Panc1 (cell line): Measurements from ENCODE around the gene IGIP. TPM values are rescaled to one million over a fixed set of nuclear protein-coding genes. Genes with fewer than 3 reads are reported as not detected.

Experiments
- ATAC-seq: fragments of 200-7000 bp; cut with Tn5 transposase; 2 replicates; pipeline ENCODE4 v1.9.1; 2020; ENCODE audit warnings: mild to moderate bottlenecking, moderate library complexity
- BruUV-seq: library from RNA; stranded (reverse); fragments of 400-500 nt; replicated peaks from 2 replicates; lab custom pipeline; 2021; lab: Mats Ljungman, UMichigan
- CTCF ChIA-PET: fragments of 300-600 bp; sonication (Branson Sonifier 250); formaldehyde crosslinking; loops from one replicate; lab custom pipeline; 2022; ENCODE audit warnings: antibody characterized with exemption; lab: Charles Lee
- POLR2A ChIA-PET: fragments of 300-600 bp; sonication (Branson Sonifier 250); formaldehyde crosslinking; loops from one replicate; lab custom pipeline; 2022; ENCODE audit warnings: antibody characterized with exemption; lab: Charles Lee
- DNase-seq: peaks from one replicate; pipeline ENCODE4 v3.0.0-alpha.2; 2010; ENCODE audit warnings: low read depth, low spot score
- H3K27ac ChIP-seq: 2 replicates; pipeline ENCODE4 v1.5.1; 2011; ENCODE audit warnings: mild to moderate bottlenecking, low read length, inconsistent platforms
- H3K27me3 ChIP-seq: fragments of 200-500 bp; sonication (Bioruptor generic); 2 replicates; pipeline ENCODE4 v1.6.0; 2014; ENCODE audit warnings: low read length, inconsistent platforms; ENCODE audit not compliant: control insufficient read depth, insufficient read depth
- H3K36me3 ChIP-seq: fragments of 200-500 bp; sonication (Bioruptor generic); 2 replicates; pipeline ENCODE4 v1.5.1; 2014; ENCODE audit warnings: inconsistent platforms, mild to moderate bottlenecking, low read length, moderate library complexity; ENCODE audit not compliant: control insufficient read depth, insufficient read depth
- H3K4me1 ChIP-seq: 2 replicates; pipeline ENCODE4 v1.5.1; 2011; ENCODE audit warnings: inconsistent platforms, mild to moderate bottlenecking, low read length, moderate library complexity; ENCODE audit not compliant: control insufficient read depth, insufficient read depth
- H3K4me3 ChIP-seq, 2 experiments: 2 replicates each; pipeline ENCODE4 v1.5.1; 2011 to 2012; ENCODE audit warnings: low read depth in 2 of 2, low read length in 2 of 2, mild to moderate bottlenecking in 2 of 2, inconsistent platforms in 1 of 2, moderate library complexity in 1 of 2
- H3K9me3 ChIP-seq: fragments of 200-500 bp; sonication (Bioruptor generic); 2 replicates; pipeline ENCODE4 v1.5.1; 2014; ENCODE audit warnings: low read depth, mild to moderate bottlenecking, inconsistent platforms, low read length, moderate library complexity; ENCODE audit not compliant: control insufficient read depth, insufficient read depth
- POLR2AphosphoS5 ChIP-seq: IDR thresholded peaks from 2 replicates; pipeline ENCODE4 v1.6.1; 2012; ENCODE audit warnings: mild to moderate bottlenecking, low read depth, low read length, moderate library complexity
- SIN3A ChIP-seq: IDR thresholded peaks from 2 replicates; pipeline ENCODE4 v1.6.1; 2012; ENCODE audit warnings: low read depth, mild to moderate bottlenecking, low read length, moderate library complexity, borderline replicate concordance; ENCODE audit not compliant: insufficient read depth
- TCF7L2 ChIP-seq: IDR thresholded peaks from 2 replicates; pipeline ENCODE4 v1.6.1; 2011; ENCODE audit warnings: mild to moderate bottlenecking, low read depth, low read length, inconsistent platforms
- in situ Hi-C: cut with HindIII; loops from 2 replicates; pipeline ENCODE4 v1.10.0; 2016; ENCODE audit warnings: low sequenced_read_pairs, low pct_unique_long_range_greater_than_20kb
- intact Hi-C: fragments of 100-400 bp; cut with micrococcal nuclease; formaldehyde crosslinking; loops from one replicate; pipeline ENCODE4 v1.10.0; 2022; ENCODE audit not compliant: unreplicated experiment
- total RNA-seq: library from RNA; stranded (reverse); gene quantifications from one replicate; pipeline ENCODE4 v1.2.1, GENCODE V29; 2021; ENCODE audit not compliant: unreplicated experiment
- TF ChIP-seq, protein P1 (sequence below): fragments of 450-650 bp; IDR thresholded peaks from 2 replicates; pipeline ENCODE4 v1.5.1; 2017; ENCODE audit warnings: mild to moderate bottlenecking
- TF ChIP-seq, protein P2 (sequence below), 2 experiments: IDR thresholded peaks; 2 replicates each; pipeline ENCODE4 v1.6.1; 2011 to 2012; ENCODE audit warnings: low read depth in 2 of 2, control low read depth in 1 of 2, low read length in 1 of 2, mild to moderate bottlenecking in 1 of 2, moderate library complexity in 1 of 2; ENCODE audit not compliant: insufficient read depth in 1 of 2

The IGIP gene
- total RNA-seq, 1 experiment from 2014 or later, result 7.7 TPM

DNA sequence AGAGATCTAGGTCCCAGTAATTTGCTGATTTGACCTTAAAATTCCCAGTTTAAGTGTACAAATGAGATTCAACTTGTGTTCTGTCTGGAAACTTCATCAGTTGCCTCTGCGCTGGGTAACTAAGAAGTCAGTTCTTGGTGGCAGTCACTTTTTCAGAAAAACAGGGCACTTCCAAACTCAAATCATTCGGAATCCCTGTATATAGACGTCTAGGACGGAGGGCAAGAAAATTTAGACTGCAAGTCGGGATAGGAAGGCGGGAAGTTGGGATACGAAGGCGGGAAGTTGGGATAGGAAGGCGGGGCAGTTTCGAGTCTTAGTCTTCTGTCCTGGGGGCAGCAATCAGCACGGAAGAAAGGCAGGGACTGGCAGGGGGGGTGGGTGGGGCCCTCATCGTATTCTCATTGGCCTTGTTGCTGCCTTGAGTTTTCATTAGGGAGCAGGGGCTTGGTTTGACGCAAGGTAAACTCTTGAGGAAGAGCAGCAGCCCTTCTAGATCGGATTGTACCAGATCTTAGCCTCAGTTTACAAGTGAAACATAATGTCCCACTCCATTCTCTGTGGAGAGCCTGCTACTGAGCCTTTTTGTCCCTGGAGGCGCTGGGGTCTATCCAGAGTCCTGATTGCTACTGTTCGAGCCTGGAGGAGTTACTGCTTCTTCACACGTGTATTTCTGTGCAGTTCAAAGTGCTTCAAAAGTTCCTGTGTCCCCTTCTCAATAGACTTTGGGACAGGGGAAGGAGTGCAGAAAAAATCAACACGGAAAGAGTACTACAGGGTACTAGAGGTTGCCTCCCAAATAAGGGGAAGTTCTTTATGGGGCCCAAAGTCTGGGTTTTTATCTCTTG is 14.5 kb upstream of the IGIP start:
- ATAC-seq (no peak), DNase-seq (no peak)
- H3K4me1 ChIP-seq, result peaks cover 47% of the 10 kb centered on the region
- peak overlapping the region; percentile 72 to 93 for H3K4me3 ChIP-seq
- H3K27me3 ChIP-seq, result no peaks in the 10 kb centered on the region
- in situ Hi-C loops, result no loop called here
- H3K36me3 ChIP-seq, result peaks cover 3% of the 10 kb centered on the region; the same call in 1 of the 2 replicates
- no peaks in the 10 kb centered on the region for H3K9me3 ChIP-seq
- H3K27ac ChIP-seq, result peak overlapping the region; percentile 96
- CTCF ChIA-PET, result interaction anchor here (1.0 kb wide), 1 partner anchor 35 kb away, joined by 3 read pairs; no protein-coding TSS in a partner anchor
- POLR2A ChIA-PET, result no interaction called here
- intact Hi-C loops, result loop anchor here (5.0 kb wide), 1 partner anchor 74 kb away; no protein-coding TSS in a partner anchor
- BruUV-seq, result no TSS peak
- TF ChIP-seq, protein P1, sequence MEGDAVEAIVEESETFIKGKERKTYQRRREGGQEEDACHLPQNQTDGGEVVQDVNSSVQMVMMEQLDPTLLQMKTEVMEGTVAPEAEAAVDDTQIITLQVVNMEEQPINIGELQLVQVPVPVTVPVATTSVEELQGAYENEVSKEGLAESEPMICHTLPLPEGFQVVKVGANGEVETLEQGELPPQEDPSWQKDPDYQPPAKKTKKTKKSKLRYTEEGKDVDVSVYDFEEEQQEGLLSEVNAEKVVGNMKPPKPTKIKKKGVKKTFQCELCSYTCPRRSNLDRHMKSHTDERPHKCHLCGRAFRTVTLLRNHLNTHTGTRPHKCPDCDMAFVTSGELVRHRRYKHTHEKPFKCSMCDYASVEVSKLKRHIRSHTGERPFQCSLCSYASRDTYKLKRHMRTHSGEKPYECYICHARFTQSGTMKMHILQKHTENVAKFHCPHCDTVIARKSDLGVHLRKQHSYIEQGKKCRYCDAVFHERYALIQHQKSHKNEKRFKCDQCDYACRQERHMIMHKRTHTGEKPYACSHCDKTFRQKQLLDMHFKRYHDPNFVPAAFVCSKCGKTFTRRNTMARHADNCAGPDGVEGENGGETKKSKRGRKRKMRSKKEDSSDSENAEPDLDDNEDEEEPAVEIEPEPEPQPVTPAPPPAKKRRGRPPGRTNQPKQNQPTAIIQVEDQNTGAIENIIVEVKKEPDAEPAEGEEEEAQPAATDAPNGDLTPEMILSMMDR, result no peak
- TF ChIP-seq POLR2AphosphoS5 (peak; percentile 43; the same call in 1 of the 2 replicates), TCF7L2 (no peak), SIN3A (0 out of 2 replicates have a peak, but pooled peaks have one; percentile 36)
- TF ChIP-seq, protein P2, sequence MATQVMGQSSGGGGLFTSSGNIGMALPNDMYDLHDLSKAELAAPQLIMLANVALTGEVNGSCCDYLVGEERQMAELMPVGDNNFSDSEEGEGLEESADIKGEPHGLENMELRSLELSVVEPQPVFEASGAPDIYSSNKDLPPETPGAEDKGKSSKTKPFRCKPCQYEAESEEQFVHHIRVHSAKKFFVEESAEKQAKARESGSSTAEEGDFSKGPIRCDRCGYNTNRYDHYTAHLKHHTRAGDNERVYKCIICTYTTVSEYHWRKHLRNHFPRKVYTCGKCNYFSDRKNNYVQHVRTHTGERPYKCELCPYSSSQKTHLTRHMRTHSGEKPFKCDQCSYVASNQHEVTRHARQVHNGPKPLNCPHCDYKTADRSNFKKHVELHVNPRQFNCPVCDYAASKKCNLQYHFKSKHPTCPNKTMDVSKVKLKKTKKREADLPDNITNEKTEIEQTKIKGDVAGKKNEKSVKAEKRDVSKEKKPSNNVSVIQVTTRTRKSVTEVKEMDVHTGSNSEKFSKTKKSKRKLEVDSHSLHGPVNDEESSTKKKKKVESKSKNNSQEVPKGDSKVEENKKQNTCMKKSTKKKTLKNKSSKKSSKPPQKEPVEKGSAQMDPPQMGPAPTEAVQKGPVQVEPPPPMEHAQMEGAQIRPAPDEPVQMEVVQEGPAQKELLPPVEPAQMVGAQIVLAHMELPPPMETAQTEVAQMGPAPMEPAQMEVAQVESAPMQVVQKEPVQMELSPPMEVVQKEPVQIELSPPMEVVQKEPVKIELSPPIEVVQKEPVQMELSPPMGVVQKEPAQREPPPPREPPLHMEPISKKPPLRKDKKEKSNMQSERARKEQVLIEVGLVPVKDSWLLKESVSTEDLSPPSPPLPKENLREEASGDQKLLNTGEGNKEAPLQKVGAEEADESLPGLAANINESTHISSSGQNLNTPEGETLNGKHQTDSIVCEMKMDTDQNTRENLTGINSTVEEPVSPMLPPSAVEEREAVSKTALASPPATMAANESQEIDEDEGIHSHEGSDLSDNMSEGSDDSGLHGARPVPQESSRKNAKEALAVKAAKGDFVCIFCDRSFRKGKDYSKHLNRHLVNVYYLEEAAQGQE (IDR thresholded peaks at IDR 0.05; ENCODE audit: insufficient read depth in 1 of 2, low read depth in 2 of 2, low read length in 1 of 2), result no peak

DNA sequence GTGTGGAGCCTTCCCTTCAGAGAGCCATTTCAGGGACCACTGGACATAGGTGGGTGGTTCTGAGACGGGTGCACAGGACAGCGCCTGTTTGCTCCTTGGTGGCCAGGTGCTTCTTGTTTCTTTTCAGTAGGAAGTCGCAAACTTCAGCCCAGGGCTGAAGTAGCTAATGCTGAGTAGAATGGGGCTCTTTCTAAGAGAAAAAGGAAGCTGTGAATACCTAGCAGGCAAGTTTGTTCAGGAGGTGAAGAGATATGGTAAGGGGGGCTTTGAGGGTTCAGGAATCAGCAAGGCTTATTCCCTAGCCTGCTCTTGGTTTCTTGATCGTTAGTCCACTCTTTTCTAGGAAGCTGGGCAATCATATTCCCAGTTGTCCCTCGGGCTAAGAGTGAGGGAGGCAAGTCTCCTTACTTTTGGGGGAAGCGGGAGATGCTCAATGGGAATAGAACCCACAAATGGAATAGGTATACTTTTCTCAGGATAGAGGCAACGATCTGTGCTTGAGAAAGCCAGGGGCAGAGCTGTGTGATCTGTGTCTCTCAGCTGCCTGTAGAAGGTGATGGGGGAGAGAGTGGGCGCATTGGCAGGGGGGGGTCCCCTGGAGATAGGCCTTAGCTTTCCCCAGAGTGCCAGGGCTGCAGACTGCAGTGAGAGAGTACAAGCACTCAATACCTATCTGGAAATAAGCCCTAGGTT is 13.7 kb upstream of the IGIP start:
- CTCF ChIA-PET, result interaction anchor here (0.7 to 1.0 kb wide), 4 partner anchors 33 to 322 kb away, joined by 3 to 7 read pairs (median 4); no protein-coding TSS in a partner anchor
- DNase-seq, result no peak

More for the DNA sequence above, 13.7 kb upstream of the IGIP start:
- H3K4me3 ChIP-seq, result peak overlapping the region; percentile 72 to 93
- intact Hi-C loops, result loop anchor here (5.0 kb wide), 1 partner anchor 75 kb away; no protein-coding TSS in a partner anchor
- POLR2A ChIA-PET, result interaction anchor here (0.7 kb wide), 1 partner anchor 219 kb away, joined by 10 read pairs; no protein-coding TSS in a partner anchor
- TF ChIP-seq POLR2AphosphoS5 (no peak), TCF7L2 (no peak), SIN3A (no peak)
- TF ChIP-seq, protein P1, result no peak
- TF ChIP-seq, protein P2 (IDR thresholded peaks at IDR 0.05; ENCODE audit: insufficient read depth in 1 of 2, low read depth in 2 of 2, low read length in 1 of 2), result no peak
- no peak for ATAC-seq
- H3K27ac ChIP-seq, result peak overlapping the region; percentile 96
- in situ Hi-C loops, result no loop called here
- no TSS peak for BruUV-seq
- H3K36me3 ChIP-seq, result peaks cover 3% of the 10 kb centered on the region; the same call in 1 of the 2 replicates
- no peaks in the 10 kb centered on the region for H3K9me3 ChIP-seq
- H3K27me3 ChIP-seq, result no peaks in the 10 kb centered on the region
- peaks cover 46% of the 10 kb centered on the region for H3K4me1 ChIP-seq
